ENCODE data around the gene EEFSEC.

- TF ChIP-seq POLR2A (IDR thresholded peaks at IDR 0.05) = no peak
- no peak for TF ChIP-seq CTCF (IDR thresholded peaks at IDR 0.05)
Observed at GRCh38 chr3:128407247-128407646, 254.0 kb downstream of the EEFSEC start.

Data from esophagus squamous epithelium (tissue), 4 donors.